ENCODE data around the gene NRIP2.

The NRIP2 gene

DNA sequence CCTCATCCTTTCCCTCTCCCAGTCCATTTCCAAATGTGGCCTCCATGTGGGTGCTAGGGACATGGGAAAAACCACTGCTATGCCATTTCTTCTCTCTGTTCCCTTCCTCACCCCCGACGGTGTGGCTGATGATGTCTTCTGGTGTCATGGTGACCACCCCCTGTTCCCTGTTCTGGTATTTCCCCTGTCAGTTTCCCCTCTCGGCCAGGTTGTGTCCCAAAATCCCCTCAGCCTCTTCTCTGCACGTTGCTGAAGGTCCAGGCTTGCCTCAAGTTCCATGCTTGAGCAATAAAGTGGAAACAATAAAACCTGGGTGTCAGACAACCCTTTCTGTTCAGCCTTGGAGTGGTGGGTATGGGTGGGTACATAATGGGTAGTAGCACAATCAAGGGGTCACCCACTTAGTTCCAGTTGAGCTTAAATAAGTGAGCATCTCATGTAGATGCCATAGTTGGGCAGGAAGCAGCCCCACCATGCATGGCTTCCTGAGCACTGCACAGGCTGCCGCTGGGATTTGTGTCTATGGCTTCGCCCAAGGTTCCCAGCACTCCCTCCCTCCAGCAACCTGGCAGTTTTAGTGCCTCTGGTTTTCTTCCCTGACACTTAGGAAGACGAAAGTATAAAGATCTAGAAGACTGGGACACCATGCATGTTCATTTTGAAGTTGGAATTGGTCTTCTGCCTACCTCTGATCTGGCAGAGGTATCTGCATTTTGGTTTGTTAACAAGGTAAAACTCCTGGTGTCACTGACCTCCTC is 31.0 kb downstream of the NRIP2 start:
- H3K9me3 Mint-ChIP-seq, result no peaks in the 10 kb centered on the region
- peak overlapping the region; percentile 59 for H3K27ac Mint-ChIP-seq
- peaks cover 14% of the 10 kb centered on the region for H3K4me1 Mint-ChIP-seq (ENCODE audit: low read depth)
- H3K4me3 Mint-ChIP-seq, result no peak overlapping the region
- peaks cover 81% of the 10 kb centered on the region for H3K36me3 Mint-ChIP-seq (ENCODE audit: low read depth)
- no peaks in the 10 kb centered on the region for H3K27me3 Mint-ChIP-seq

DNA sequence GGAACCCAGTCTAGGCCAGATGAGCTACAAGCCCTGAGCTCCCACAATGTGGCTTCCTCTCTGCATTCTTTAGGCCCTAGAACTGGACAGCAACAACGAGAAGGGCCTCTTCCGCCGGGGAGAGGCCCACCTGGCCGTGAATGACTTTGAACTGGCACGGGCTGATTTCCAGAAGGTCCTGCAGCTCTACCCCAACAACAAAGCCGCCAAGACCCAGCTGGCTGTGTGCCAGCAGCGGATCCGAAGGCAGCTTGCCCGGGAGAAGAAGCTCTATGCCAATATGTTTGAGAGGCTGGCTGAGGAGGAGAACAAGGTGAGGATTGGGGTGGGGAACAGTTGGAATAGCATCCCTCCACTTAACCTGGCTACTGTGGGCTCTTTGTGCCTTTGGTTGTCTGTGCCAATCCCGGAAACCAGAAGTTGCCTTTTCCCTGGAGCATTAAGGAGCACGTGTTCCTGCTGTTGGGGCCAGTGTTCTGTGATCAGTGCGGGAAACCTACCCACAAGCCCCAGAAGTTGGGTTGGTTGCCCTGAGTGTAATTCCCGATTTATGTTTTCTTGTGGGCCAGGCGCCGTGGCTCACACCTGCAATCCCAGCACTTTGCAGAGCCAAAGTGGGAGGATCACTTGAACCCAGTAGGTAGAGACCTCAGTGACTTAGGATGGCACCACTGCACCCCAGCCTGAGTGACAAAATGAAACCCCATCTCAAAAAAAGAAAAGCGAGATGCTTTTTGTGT is 33.6 kb downstream of the NRIP2 start:
- H3K4me1 Mint-ChIP-seq (ENCODE audit: low read depth), result peaks cover 33% of the 10 kb centered on the region
- H3K4me3 Mint-ChIP-seq, result no peak overlapping the region
- H3K9me3 Mint-ChIP-seq, result no peaks in the 10 kb centered on the region
- no peaks in the 10 kb centered on the region for H3K27me3 Mint-ChIP-seq
- H3K36me3 Mint-ChIP-seq (ENCODE audit: low read depth), result peaks cover 95% of the 10 kb centered on the region
- no peak overlapping the region for H3K27ac Mint-ChIP-seq

DNA sequence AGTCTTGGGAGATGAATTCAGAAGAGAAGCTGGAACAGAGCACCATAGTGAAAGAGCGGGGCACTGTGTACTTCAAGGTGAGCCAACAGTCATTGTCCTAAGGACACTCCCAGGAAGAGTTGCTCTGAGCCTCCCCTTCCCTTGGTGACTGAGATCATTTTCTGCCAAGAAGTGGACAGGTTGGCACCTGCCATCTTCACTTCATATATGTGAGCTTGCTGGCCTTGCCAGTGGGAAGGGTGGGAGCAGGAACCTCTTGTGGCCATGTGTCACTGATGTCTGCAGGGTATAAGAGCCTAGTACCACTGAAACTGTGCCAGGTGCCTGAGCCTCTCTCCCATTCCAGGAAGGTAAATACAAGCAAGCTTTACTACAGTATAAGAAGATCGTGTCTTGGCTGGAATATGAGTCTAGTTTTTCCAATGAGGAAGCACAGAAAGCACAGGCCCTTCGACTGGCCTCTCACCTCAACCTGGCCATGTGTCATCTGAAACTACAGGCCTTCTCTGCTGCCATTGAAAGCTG is 34.7 kb downstream of the NRIP2 start:
- Mint-ChIP-seq H3K27me3 (no peaks in the 10 kb centered on the region), H3K4me3 (no peak overlapping the region), H3K27ac (peak overlapping the region; percentile 39), H3K4me1 (ENCODE audit: low read depth) (peaks cover 29% of the 10 kb centered on the region), H3K36me3 (ENCODE audit: low read depth) (peaks cover 88% of the 10 kb centered on the region), H3K9me3 (no peaks in the 10 kb centered on the region)

DNA sequence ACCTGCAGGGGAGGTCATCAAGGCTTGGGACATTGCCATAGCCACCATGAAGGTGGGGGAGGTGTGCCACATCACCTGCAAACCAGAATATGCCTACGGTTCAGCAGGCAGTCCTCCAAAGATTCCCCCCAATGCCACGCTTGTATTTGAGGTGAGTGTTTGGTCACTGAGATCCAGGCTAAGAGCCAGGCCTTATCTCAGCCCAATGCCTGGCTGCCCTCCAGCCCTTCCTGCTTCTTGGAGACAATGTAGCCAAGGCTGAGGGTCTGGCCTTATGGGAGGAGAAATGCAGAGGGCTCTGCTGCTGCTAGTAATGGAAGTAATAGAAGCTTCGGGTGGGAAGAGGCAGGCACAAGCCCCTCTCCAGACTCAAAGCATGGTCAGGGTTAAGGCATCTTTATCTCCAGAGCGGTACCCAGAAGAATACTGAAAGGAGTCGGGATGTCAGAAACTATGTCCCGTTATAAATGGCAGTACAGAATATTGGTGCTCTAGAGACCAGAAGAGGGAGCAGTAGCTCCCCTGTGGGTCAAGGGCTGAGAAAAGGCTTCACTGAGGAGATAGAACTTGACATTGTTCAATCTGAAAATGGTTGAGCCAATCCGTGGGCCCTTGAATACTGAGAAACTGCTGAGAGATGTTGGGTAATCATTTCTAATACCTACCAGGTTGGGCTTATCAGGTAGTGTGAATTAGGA is 37.0 kb downstream of the NRIP2 start:
- peaks cover 28% of the 10 kb centered on the region for H3K4me1 Mint-ChIP-seq (ENCODE audit: low read depth)
- H3K27me3 Mint-ChIP-seq, result no peaks in the 10 kb centered on the region
- no peaks in the 10 kb centered on the region for H3K9me3 Mint-ChIP-seq
- H3K36me3 Mint-ChIP-seq (ENCODE audit: low read depth), result peaks cover 66% of the 10 kb centered on the region
- H3K27ac Mint-ChIP-seq, result peak overlapping the region; percentile 57
- H3K4me3 Mint-ChIP-seq, result peak overlapping the region; percentile 96

DNA sequence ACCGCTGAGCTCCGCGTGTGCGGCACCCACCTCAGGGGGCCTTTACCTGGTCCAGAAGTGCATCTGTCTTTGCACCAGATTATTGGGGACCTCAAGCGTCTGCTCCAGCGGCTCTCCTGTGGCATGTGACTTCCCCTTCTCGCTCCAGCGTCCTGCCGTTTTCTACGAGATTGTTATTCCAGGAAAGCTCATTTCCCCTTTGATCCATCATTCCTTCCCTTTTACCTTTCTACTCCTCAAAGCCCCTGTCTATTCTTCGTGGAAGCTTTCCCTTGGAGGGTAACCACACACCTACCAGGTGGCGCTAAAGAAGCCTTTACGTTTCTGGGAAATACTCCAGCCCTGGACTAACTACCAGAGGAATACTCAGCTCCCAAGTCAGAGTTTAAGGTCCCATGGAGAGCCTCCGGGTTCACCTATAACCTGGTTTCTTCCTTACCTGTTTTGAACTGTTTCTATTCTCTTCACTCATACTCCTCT is 38.6 kb downstream of the NRIP2 start:
- peak overlapping the region; percentile 93 for H3K27ac Mint-ChIP-seq
- H3K27me3 Mint-ChIP-seq, result no peaks in the 10 kb centered on the region
- peaks cover 51% of the 10 kb centered on the region for H3K36me3 Mint-ChIP-seq (ENCODE audit: low read depth)
- peaks cover 28% of the 10 kb centered on the region for H3K4me1 Mint-ChIP-seq (ENCODE audit: low read depth)
- peak overlapping the region; percentile 96 for H3K4me3 Mint-ChIP-seq
- no peaks in the 10 kb centered on the region for H3K9me3 Mint-ChIP-seq

DNA sequence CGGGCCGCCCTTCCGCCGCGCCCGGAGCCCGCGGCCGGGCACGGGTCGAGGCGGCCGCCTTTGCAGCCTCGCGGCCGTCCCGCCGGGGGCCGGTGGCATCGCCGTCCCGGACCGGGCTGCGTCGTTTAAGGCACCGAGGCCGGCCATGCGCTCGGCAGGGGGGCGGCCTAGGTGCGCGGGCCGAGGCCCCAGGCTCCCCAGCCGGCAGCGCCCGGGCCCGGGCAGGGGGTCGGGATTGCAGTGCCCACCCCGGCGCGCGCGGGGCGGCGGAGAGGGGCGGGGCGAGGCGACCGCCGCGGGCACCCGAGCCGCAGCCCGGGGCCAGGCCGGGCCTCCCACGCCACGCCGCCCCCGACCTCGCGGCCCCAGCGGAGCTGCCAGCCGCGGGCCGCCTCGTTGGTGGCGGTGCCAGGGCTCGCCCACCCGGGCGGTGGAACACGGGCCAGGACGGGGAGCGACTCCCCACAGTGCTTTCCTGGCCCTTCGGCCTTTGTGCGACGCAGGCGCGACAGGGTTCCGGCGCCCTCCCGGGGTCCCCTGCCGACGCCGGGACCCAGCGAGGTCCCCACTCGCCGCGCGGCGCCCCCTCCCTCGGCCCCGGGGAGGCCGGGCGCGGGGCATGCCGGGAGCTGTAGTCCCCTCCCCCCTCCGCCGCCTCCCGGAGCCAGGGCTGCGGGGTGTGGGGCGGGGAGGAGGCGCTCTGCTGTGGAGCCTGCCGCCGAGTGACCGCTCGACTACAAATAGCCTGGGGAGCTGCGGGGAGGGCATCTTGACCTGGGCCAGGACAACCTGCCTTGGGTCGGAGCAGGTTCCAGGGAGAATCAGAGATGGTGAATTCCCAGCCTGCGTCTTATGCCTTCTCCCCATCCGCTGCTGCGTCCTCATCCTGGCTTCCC is 39.3 kb downstream of the NRIP2 start:
- H3K4me1 Mint-ChIP-seq (ENCODE audit: low read depth), result peaks cover 28% of the 10 kb centered on the region
- H3K27ac Mint-ChIP-seq, result peak overlapping the region; percentile 93
- peaks cover 44% of the 10 kb centered on the region for H3K36me3 Mint-ChIP-seq (ENCODE audit: low read depth)
- no peaks in the 10 kb centered on the region for H3K9me3 Mint-ChIP-seq
- H3K4me3 Mint-ChIP-seq, result peak overlapping the region; percentile 96
- H3K27me3 Mint-ChIP-seq, result no peaks in the 10 kb centered on the region

DNA sequence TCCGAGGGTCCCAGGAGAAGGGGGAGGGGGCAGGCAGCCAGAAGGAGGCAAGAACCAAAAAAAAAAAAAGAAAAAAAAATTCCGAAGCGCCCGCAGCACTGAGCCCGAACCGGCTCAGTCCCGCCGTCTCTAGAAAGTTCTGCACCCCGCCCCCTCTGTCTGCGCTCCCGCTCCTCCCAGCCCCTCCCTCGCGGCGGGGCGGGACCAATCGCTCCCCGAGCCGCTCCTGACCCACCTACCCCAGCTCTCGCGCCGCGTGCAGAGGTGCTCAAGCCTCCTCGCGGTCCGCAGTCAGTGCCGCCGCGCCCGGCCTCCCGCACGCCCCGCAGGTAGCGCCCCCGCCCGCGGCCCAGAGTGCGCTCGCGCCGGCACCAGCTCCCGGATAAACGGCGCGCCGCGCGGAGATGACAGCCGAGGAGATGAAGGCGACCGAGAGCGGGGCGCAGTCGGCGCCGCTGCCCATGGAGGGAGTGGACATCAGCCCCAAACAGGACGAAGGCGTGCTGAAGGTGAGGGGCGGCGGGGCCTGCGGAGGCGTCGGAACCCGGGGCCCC is 40.0 kb downstream of the NRIP2 start, which contains the start of gene FKBP4:
FKBP4 (plus strand) TSS at position 235 of the 554 bp plus-strand sequence; CDS start at position 405, 170 bp downstream.
- Mint-ChIP-seq H3K27ac (peak within 1 kb of the TSS; percentile 68), H3K9me3 (no peaks in the 10 kb centered on the region), H3K4me1 (ENCODE audit: low read depth) (peaks cover 28% of the 10 kb centered on the region), H3K4me3 (peak within 1 kb of the TSS; percentile 96), H3K36me3 (ENCODE audit: low read depth) (peaks cover 38% of the 10 kb centered on the region), H3K27me3 (no peaks in the 10 kb centered on the region)

DNA sequence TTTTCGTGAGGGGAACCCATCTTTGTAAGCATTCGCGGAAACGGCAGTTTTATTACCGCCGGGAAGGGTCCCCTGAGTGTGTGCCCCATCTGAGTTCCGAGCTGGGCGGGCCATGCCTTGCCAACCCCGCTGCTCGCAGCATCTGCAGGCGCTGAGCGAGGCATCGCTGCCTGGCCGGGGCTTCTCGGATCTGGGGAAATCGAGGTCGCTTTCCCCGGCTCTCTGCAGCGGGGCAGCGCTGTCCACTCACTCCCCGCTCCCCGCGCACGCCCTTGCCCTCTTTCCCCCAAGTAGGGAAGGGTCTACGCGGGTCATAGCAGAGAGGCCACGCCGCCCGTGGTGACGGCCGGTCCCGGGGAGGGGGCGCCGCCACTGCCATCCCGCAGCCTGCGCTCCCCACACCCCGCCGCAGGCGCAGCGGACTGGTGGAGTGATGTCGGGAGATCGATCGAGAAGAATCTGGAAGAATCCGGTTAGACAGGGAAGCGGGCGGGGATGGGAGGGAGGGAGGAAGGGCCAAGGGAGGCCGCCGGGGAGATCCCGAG is 40.6 kb downstream of the NRIP2 start:
- Mint-ChIP-seq H3K36me3 (ENCODE audit: low read depth) (peaks cover 32% of the 10 kb centered on the region), H3K4me3 (peak overlapping the region; percentile 78), H3K4me1 (ENCODE audit: low read depth) (peaks cover 28% of the 10 kb centered on the region), H3K27ac (peak overlapping the region; percentile 68), H3K27me3 (no peaks in the 10 kb centered on the region), H3K9me3 (no peaks in the 10 kb centered on the region)

DNA sequence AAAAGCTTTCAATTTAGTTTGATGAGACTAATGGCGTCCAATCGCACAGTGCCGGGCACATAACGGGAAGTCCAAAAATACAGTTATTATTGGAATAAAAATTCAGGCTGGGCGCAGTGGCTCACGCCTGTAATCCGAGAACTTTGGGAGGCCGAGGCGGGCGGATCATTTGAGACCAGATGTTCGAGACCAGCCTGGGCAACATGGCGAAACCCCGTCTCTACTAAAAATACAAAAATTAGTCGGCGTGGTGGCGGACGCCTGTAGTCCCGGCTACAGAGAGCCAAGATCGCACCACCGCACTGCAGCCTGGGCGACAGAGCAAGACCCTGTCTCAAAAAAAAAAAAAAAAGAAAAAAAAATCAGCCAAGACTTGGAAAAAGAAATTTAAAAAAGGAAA is 41.3 kb downstream of the NRIP2 start:
- peaks cover 25% of the 10 kb centered on the region for H3K36me3 Mint-ChIP-seq (ENCODE audit: low read depth)
- H3K4me1 Mint-ChIP-seq (ENCODE audit: low read depth), result peaks cover 22% of the 10 kb centered on the region
- no peak overlapping the region for H3K27ac Mint-ChIP-seq
- H3K4me3 Mint-ChIP-seq, result peak overlapping the region; percentile 78
- H3K9me3 Mint-ChIP-seq, result no peaks in the 10 kb centered on the region
- no peaks in the 10 kb centered on the region for H3K27me3 Mint-ChIP-seq

DNA sequence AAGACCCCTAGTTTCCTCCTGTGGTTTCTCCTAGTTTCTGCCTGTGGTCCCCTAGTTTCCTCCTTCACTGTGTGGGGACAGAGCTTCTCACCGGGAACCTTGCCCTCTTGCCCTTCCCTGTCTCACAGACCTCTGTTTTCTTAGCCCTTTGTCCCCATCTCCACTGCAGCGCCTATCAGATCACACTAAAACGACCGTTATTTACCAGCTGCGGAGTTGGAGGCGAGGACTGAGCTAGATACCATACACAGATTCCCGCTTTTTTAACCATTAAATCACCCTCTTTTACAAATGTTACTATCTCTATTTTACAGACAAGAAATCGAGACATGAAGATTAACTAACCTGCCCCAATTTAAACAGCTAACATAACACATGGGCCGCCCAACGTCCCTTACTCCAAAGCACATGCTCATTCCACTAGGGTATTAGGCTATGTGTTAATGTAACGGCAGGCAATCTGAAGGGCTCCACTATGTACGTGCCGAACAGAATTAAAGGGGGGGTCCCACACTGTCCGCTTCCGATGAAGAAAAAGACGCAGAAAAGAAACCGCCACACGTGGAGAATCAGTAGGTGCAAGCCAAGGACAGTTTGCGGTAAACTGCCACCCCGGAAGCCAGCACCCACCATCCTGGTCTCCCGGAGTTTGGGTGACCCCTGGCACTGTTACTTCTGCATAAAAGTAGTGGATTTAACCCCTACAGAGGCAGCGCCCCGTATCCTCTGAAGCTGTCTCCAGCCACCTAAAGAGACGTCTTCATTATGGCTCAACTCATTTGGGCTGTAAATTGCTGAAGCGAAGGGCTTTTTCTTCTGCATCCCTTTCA is 41.9 kb downstream of the NRIP2 start:
- H3K36me3 Mint-ChIP-seq (ENCODE audit: low read depth), result peaks cover 19% of the 10 kb centered on the region
- H3K4me1 Mint-ChIP-seq (ENCODE audit: low read depth), result peaks cover 18% of the 10 kb centered on the region
- no peak overlapping the region for H3K27ac Mint-ChIP-seq
- no peaks in the 10 kb centered on the region for H3K9me3 Mint-ChIP-seq
- peak overlapping the region; percentile 78 for H3K4me3 Mint-ChIP-seq
- no peaks in the 10 kb centered on the region for H3K27me3 Mint-ChIP-seq

DNA sequence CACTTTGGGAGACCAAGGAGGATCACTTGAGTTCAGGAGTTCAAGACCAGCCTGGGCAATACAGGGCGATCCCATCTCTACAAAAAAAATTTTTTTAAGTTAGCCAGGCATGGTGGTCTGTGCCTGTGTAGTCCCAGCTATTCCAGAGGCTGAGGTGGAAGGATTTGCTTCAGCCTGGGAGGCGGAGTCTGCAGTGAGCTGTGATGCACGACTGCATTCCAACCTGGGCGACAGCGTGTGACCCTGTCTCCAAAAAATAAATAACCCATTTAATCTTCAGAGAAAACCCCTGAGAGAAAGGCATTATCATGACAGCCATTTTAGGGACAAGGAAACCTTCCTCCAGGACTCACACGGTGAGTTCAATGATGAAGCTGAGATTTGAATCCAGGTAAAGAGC is 43.7 kb downstream of the NRIP2 start:
- no peak overlapping the region for H3K4me3 Mint-ChIP-seq
- no peak overlapping the region for H3K27ac Mint-ChIP-seq

DNA sequence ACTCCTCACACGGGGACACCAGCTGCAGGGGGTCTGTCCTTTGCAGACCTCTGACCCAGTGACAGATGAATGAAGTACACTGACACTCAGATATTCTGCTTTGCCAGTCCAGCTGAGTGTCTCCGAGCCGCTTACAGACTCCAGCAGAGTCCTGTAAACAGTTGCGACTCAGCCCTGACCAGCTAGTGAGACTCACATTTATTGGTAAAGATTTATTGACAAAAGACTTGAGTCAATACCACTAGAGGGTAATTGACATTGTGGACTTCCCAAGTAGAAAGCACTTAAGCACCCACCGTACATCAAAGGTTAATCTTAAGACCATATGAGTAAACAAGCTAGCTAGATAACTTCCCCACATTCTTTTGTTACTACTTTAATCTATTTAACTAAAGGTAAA is 49.8 kb downstream of the NRIP2 start:
- Mint-ChIP-seq H3K27ac (no peak overlapping the region), H3K9me3 (no peaks in the 10 kb centered on the region), H3K4me1 (ENCODE audit: low read depth) (peaks cover 8% of the 10 kb centered on the region), H3K27me3 (peaks cover 9% of the 10 kb centered on the region), H3K36me3 (ENCODE audit: low read depth) (no peaks in the 10 kb centered on the region), H3K4me3 (no peak overlapping the region)

More for the DNA sequence above, 43.7 kb downstream of the NRIP2 start:
- H3K4me1 Mint-ChIP-seq (ENCODE audit: low read depth), result peaks cover 4% of the 10 kb centered on the region
- H3K36me3 Mint-ChIP-seq (ENCODE audit: low read depth), result peaks cover 2% of the 10 kb centered on the region
- no peaks in the 10 kb centered on the region for H3K9me3 Mint-ChIP-seq
- no peaks in the 10 kb centered on the region for H3K27me3 Mint-ChIP-seq

All from stimulated activated naive CD8-positive, alpha-beta T cell treated with anti-CD3 and anti-CD28 coated beads, Interleukin-15, Interleukin-2, amounts not matched to agents 100 ng/mL and 50 ng/mL, for 24 hours (primary cell).